Testis (tissue), 3 donors: Measurements from ENCODE around the gene CUEDC1. TPM values are rescaled to one million over a fixed set of nuclear protein-coding genes. Genes with fewer than 3 reads are reported as not detected.

Experiments
- DNase-seq: peaks from one replicate; pipeline ENCODE4 v3.0.0-alpha.2; 2019
- H3K27ac ChIP-seq, 2 donors: fragments of 200-600 bp; sonication (generic); one replicate each; pipeline ENCODE4 v1.5.1; 2019
- H3K27me3 ChIP-seq: fragments of 200-600 bp; sonication (generic); one replicate; pipeline ENCODE4 v1.5.1; 2019
- H3K36me3 ChIP-seq: fragments of 200-600 bp; sonication (generic); one replicate; pipeline ENCODE4 v1.5.1; 2017; ENCODE audit warnings: low read depth; ENCODE audit errors: missing control alignments
- H3K4me1 ChIP-seq: fragments of 200-600 bp; sonication (generic); one replicate; pipeline ENCODE4 v1.5.1; 2019
- H3K4me3 ChIP-seq, 2 donors: fragments of 200-600 bp; sonication (generic); one replicate each; pipeline ENCODE4 v1.5.1; 2017 to 2019
- H3K9me3 ChIP-seq: fragments of 200-600 bp; sonication (generic); one replicate; pipeline ENCODE4 v1.5.1; 2017
- POLR2A ChIP-seq: fragments of 450-650 bp; IDR thresholded peaks from one replicate; pipeline ENCODE4 v1.6.1; 2017; ENCODE audit warnings: antibody characterized with exemption, mild to moderate bottlenecking, moderate library complexity
- WGBS, 2 donors: methylation state at CpG; one replicate each; pipeline ENCODE4 v1.1.5; 2018; 5-methylcytosine and 5-hydroxymethylcytosine counted together
- intact Hi-C: fragments of 100-400 bp; cut with DNase I; formaldehyde crosslinking; loops from one replicate; pipeline ENCODE4 v1.15.1; 2023; ENCODE audit warnings: low total_unique reads
- polyA plus RNA-seq: library from polyadenylated mRNA; stranded (reverse); fragments of 350-450 nt; fragmentation: Illumina TruSeq; extraction: RNeasy Lipid Tissue Mini Kit (QIAGEN cat#74804); gene quantifications from one replicate; pipeline ENCODE4 v1.2.3, GENCODE V29; 2014; ENCODE audit warnings: low read depth, low replicate concordance; ENCODE audit not compliant: insufficient read depth
- total RNA-seq, 2 donors: library from RNA; depleted of rRNA; stranded (reverse); fragments of >200 nt; gene quantifications; one replicate each; pipeline ENCODE4 v1.2.3, GENCODE V29; 2016
- TF ChIP-seq, protein P1 (sequence below), 3 experiments: fragments of 450-650 bp in 2 of 3; fragments of 200-600 bp in 1 of 3; sonication (generic) in 1 of 3; IDR thresholded peaks; one replicate each; pipeline ENCODE4 v1.5.1; 2016 to 2019; ENCODE audit warnings: antibody characterized with exemption in 3 of 3, mild to moderate bottlenecking in 2 of 3, moderate library complexity in 1 of 3

The CUEDC1 gene
- total and polyA plus RNA-seq, 3 donors from 2014 or later, result 6.5 to 13.3 (median 8.6) TPM

DNA sequence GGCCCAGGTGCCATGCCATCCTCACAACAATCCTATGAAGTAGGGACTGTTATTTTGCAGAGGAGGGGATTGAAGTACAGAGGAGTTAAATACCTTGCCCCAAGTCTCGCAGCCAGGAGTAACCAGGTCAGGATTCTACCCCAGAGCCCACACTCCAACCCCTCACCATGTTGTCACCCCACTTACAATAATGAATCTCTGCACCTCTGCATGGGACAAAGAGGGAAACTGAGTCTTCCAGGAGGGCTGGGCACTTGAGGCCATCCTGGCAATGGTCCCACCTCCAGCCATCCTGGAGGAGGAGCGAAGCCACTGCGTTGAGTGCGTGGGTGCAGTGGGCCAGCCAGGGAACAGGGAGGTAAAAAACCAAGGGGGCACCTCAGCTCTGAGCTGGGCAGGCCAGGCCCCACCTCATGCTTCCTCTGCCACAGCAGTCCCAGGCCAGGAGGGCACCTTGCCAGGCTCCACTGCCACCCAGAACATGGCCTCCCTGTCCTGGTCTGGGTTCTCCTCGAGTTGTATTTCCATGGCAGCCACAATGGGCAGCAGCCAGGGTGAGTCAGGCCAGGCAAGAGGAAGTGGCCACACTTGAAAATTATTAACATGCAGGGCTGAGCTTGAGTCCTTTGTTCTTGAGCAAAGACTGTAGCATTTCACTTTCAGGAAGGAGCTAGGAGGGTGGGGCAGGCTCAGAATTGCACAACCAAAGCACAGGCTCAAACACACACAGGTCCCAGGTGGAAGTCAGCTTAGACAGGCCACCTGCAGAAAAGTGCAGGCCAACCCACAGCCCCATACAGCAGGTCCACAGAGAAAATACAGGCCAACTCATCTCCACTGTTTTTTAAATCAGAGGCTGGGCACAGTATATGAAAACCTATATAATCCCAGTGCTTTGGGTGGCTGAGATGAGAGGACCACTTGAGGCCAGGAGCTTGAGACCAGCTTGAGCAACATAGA, 52.1 kb downstream of the CUEDC1 start:
- peaks cover 32% of the 10 kb centered on the region for H3K4me1 ChIP-seq
- H3K27ac ChIP-seq, result peak overlapping the region in 1 of 2 donors; percentile 2
- no peaks in the 10 kb centered on the region for H3K9me3 ChIP-seq
- H3K27me3 ChIP-seq, result no peaks in the 10 kb centered on the region
- H3K36me3 ChIP-seq, result no peaks in the 10 kb centered on the region
- DNase-seq, result peak; percentile 33
- TF ChIP-seq, protein P1, sequence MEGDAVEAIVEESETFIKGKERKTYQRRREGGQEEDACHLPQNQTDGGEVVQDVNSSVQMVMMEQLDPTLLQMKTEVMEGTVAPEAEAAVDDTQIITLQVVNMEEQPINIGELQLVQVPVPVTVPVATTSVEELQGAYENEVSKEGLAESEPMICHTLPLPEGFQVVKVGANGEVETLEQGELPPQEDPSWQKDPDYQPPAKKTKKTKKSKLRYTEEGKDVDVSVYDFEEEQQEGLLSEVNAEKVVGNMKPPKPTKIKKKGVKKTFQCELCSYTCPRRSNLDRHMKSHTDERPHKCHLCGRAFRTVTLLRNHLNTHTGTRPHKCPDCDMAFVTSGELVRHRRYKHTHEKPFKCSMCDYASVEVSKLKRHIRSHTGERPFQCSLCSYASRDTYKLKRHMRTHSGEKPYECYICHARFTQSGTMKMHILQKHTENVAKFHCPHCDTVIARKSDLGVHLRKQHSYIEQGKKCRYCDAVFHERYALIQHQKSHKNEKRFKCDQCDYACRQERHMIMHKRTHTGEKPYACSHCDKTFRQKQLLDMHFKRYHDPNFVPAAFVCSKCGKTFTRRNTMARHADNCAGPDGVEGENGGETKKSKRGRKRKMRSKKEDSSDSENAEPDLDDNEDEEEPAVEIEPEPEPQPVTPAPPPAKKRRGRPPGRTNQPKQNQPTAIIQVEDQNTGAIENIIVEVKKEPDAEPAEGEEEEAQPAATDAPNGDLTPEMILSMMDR (IDR thresholded peaks at IDR 0.05), result no peak
- no peak for TF ChIP-seq POLR2A
- 50 to 81% methylated on average over 2 to 5 of the region's 5 CpGs for WGBS, 2 donors
- no peak overlapping the region for H3K4me3 ChIP-seq
- intact Hi-C loops, result no loop called here

DNA sequence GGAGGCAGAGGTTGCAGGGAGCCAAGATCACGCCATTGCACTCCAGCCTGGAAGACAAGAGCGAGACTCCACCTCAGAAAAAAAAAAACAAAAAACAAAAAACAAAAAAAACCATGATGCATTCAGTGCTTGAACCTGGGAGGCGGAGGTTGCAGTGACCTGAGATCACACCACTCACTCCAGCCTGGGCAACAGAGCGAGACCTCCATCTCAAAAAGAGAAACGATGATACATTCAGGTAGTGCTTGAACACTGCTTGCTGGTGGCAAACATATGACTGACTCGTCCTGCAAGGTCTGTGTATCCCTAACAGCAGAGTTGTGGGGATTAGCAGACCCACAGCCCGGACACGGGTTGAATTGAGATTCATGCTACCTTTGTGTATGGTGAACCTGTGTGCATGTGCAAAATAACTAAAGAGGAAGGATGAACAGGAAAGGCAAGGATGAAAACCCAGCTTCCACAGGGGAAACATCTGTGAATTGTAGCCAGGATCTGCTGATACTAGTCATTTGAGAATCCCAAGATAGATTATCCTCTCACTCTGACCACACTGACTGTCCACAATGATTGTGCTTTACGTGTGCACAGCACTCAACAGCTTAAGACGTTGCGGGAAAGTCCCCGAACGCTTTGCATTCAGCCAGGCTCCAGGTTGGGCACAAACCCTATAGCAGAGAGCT, 53.0 kb downstream of the CUEDC1 start:
- 87 to 89% methylated on average over 13 of the region's 13 CpGs for WGBS, 2 donors
- TF ChIP-seq, protein P1 (IDR thresholded peaks at IDR 0.05), result no peak
- TF ChIP-seq POLR2A, result no peak
- no peaks in the 10 kb centered on the region for H3K27me3 ChIP-seq
- intact Hi-C loops, result no loop called here
- H3K36me3 ChIP-seq, result no peaks in the 10 kb centered on the region
- peak overlapping the region in 1 of 2 donors; percentile 2 for H3K27ac ChIP-seq
- DNase-seq, result no peak
- peaks cover 34% of the 10 kb centered on the region for H3K4me1 ChIP-seq
- H3K9me3 ChIP-seq, result no peaks in the 10 kb centered on the region
- no peak overlapping the region for H3K4me3 ChIP-seq

DNA sequence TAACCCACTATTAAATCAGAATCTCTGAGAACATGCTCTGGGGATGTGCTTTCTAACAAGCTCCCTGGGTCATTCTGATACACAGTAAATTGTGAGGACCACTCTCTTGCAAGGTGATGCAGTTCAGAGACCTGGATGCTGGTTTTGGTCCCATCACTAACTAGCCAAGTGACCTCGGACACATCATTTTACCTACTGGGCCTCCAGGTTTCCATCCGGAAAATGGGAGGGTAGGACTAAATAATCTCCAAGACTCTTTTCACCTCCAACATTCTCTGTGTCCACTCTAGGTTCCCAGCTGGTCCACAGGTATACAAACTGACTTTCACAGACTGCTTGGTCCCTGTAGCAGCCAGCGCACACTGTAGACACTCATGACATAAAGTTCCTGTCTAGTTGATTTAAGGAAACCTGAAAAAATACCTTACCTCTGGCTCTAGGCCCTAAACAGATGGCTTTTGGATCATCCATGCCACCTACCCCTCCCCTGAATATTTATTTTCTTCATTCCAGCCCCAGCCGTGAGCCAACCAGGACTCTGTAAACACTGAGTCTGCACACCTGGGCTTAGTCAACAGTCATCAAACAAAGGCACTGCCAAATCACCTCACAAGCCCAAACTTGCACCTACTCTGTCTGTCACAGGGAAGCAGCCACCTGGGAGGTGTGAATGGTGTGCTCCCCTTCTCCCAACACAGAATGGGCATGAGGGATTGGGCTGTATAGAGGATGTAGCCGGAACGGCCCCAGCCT, 54.0 kb downstream of the CUEDC1 start:
- no peaks in the 10 kb centered on the region for H3K9me3 ChIP-seq
- 92 to 96% methylated on average over 6 of the region's 6 CpGs for WGBS, 2 donors
- no peak overlapping the region for H3K27ac ChIP-seq
- no peaks in the 10 kb centered on the region for H3K36me3 ChIP-seq
- H3K27me3 ChIP-seq, result no peaks in the 10 kb centered on the region
- TF ChIP-seq, protein P1 (IDR thresholded peaks at IDR 0.05), result no peak
- no peak for TF ChIP-seq POLR2A
- peaks cover 34% of the 10 kb centered on the region for H3K4me1 ChIP-seq
- intact Hi-C loops, result no loop called here
- no peak for DNase-seq
- H3K4me3 ChIP-seq, result no peak overlapping the region

DNA sequence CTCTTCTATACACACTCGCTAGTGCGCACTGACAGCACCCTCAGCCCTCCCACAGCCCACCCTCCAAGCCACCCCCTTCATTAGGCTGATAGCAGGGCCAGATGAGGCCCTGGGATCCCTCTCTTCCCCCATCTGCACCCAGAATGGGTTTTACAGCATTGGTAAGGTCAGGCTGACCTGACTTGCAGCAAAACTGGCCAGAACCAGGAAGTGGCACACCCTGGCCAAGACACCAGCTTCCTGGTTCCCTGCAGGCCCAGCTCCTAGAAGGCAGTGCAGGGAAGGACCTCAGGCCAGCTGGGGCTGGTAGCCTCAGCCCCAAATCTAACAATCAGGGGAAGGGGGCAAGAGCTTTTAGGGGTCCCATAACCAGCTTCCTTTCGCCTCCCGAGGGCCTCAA, 55.4 kb downstream of the CUEDC1 start:
- intact Hi-C loops, result loop anchor here (10.0 kb wide), 1 partner anchor 55 kb away; the partner anchor contains the start of gene CUEDC1

More for the DNA sequence above, 55.4 kb downstream of the CUEDC1 start:
- peak overlapping the region in 1 of 2 donors; percentile 71 for H3K27ac ChIP-seq
- 71 to 76% methylated on average over 4 of the region's 4 CpGs for WGBS, 2 donors
- TF ChIP-seq POLR2A, result no peak
- no peak overlapping the region for H3K4me3 ChIP-seq
- no peak for DNase-seq
- no peaks in the 10 kb centered on the region for H3K9me3 ChIP-seq
- H3K36me3 ChIP-seq, result no peaks in the 10 kb centered on the region
- H3K27me3 ChIP-seq, result no peaks in the 10 kb centered on the region
- H3K4me1 ChIP-seq, result peaks cover 39% of the 10 kb centered on the region
